CD4-positive, alpha-beta T cell treated with Interleukin-4 for 4 hours (primary cell): Measurements from ENCODE around the gene GADD45B.

Experiments used
- DNase-seq: peaks from one replicate; pipeline ENCODE4 v3.0.0-alpha.2; 2020

GADD45B gene

GRCh38 chr19:2475702-2476450, at the start of gene GADD45B:
Gene GADD45B, plus strand, starts transcription at chr19:2476127. Its CDS starts 232 bp downstream, at chr19:2476359.
- peak; percentile 98 for DNase-seq

- DNase-seq = peak; percentile 28
These were observed 49.1 kb upstream of the GADD45B start for GRCh38 chr19:2426611-2427428.

- DNase-seq = peak; percentile 93
These were observed 48.3 kb upstream of the GADD45B start, which contains the start of gene TIMM13 for GRCh38 chr19:2427429-2428320. Gene TIMM13, minus strand, starts transcription at chr19:2427586. Its CDS starts 53 bp downstream, at chr19:2427533.

GRCh38 chr19:2428321-2428690, 47.6 kb upstream of the GADD45B start:
- no peak for DNase-seq

- no peak for DNase-seq
These were observed 46.9 kb upstream of the GADD45B start for GRCh38 chr19:2428756-2429711.

GRCh38 chr19:2429917-2430535, 45.9 kb upstream of the GADD45B start:
- DNase-seq = no peak

- no peak for DNase-seq
These were observed 44.4 kb upstream of the GADD45B start for GRCh38 chr19:2431318-2432055.

GRCh38 chr19:2432131-2432848, 43.6 kb upstream of the GADD45B start:
- no peak for DNase-seq

GRCh38 chr19:2433854-2434253, 42.1 kb upstream of the GADD45B start:
- no peak for DNase-seq

- DNase-seq = no peak
These were observed 41.7 kb upstream of the GADD45B start for GRCh38 chr19:2434267-2434666.

- no peak for DNase-seq
These were observed 41.1 kb upstream of the GADD45B start for GRCh38 chr19:2434721-2435265.

- no peak for DNase-seq
These were observed 39.5 kb upstream of the GADD45B start for GRCh38 chr19:2436384-2436783.

- no peak for DNase-seq
These were observed 39.0 kb upstream of the GADD45B start for GRCh38 chr19:2436926-2437325.

- no peak for DNase-seq
These were observed 37.7 kb upstream of the GADD45B start for GRCh38 chr19:2438178-2438577.

- no peak for DNase-seq
These were observed 35.4 kb upstream of the GADD45B start for GRCh38 chr19:2440515-2440914.

GRCh38 chr19:2441096-2441752, 34.7 kb upstream of the GADD45B start:
- DNase-seq = no peak

GRCh38 chr19:2443116-2443784, 32.7 kb upstream of the GADD45B start:
- no peak for DNase-seq

GRCh38 chr19:2443785-2444182, 32.1 kb upstream of the GADD45B start:
- DNase-seq = no peak
